H9 (cell line): ENCODE results near the gene SLC7A5. TPM values are rescaled to one million over a fixed set of nuclear protein-coding genes. Genes with fewer than 3 reads are reported as not detected.

Experiments
- DNase-seq: peaks from one replicate; pipeline ENCODE4 v3.0.0-alpha.2; 2017
- H2AFZ ChIP-seq: one replicate; pipeline ENCODE4 v1.6.1; 2013; ENCODE audit warnings: mild to moderate bottlenecking, low read length, control low read depth, moderate library complexity
- H2AK5ac ChIP-seq: 2 replicates; pipeline ENCODE4 v1.6.1; 2013; ENCODE audit warnings: low read length, control low read depth, mixed read lengths; ENCODE audit not compliant: insufficient read length
- H2BK120ac ChIP-seq: one replicate; pipeline ENCODE4 v1.6.1; 2013; ENCODE audit warnings: low read depth, mild to moderate bottlenecking, low read length, control low read depth, inconsistent platforms; ENCODE audit not compliant: poor library complexity, severe bottlenecking
- H2BK12ac ChIP-seq: 2 replicates; pipeline ENCODE4 v1.6.1; 2013; ENCODE audit warnings: low read length, control low read depth, mixed read lengths, low read depth; ENCODE audit not compliant: insufficient read length
- H2BK15ac ChIP-seq: 2 replicates; pipeline ENCODE4 v1.6.1; 2013; ENCODE audit warnings: low read depth, low read length, control low read depth
- H2BK20ac ChIP-seq: one replicate; pipeline ENCODE4 v1.6.1; 2013; ENCODE audit warnings: low read depth, mild to moderate bottlenecking, low read length, control low read depth, inconsistent platforms; ENCODE audit not compliant: poor library complexity, severe bottlenecking
- H2BK5ac ChIP-seq: 2 replicates; pipeline ENCODE4 v1.6.1; 2013; ENCODE audit warnings: low read length, control low read depth, mixed read lengths; ENCODE audit not compliant: insufficient read length
- H3K14ac ChIP-seq: 2 replicates; pipeline ENCODE4 v1.6.1; 2013; ENCODE audit warnings: low read length, control low read depth; ENCODE audit not compliant: insufficient read depth
- H3K18ac ChIP-seq: 2 replicates; pipeline ENCODE4 v1.6.1; 2013; ENCODE audit warnings: low read depth, mild to moderate bottlenecking, mixed read lengths, low read length, control low read depth; ENCODE audit not compliant: insufficient read length
- H3K23ac ChIP-seq: 2 replicates; pipeline ENCODE4 v1.6.1; 2013; ENCODE audit warnings: low read length, control low read depth, mixed read lengths, low read depth; ENCODE audit not compliant: insufficient read length
- H3K23me2 ChIP-seq: 2 replicates; pipeline ENCODE4 v1.6.1; 2013; ENCODE audit warnings: low read depth, mild to moderate bottlenecking, mixed read lengths, low read length, control low read depth; ENCODE audit not compliant: insufficient read length, poor library complexity, severe bottlenecking
- H3K27ac ChIP-seq: 2 replicates; pipeline ENCODE4 v1.5.1; 2013; ENCODE audit warnings: low read length, control low read depth, mixed read lengths, low read depth; ENCODE audit not compliant: insufficient read length
- H3K27me3 ChIP-seq: 2 replicates; pipeline ENCODE4 v1.6.1; 2013; ENCODE audit warnings: low read length, control low read depth, inconsistent platforms; ENCODE audit not compliant: insufficient read depth
- H3K4ac ChIP-seq: 2 replicates; pipeline ENCODE4 v1.6.1; 2013; ENCODE audit warnings: low read depth, mild to moderate bottlenecking, control low read depth, inconsistent platforms, low read length, moderate library complexity
- H3K4me1 ChIP-seq: 2 replicates; pipeline ENCODE4 v1.6.1; 2013; ENCODE audit warnings: low read length, control low read depth, inconsistent platforms; ENCODE audit not compliant: insufficient read depth
- H3K4me2 ChIP-seq: 2 replicates; pipeline ENCODE4 v1.6.1; 2013; ENCODE audit warnings: low read length, control low read depth, mixed read lengths; ENCODE audit not compliant: insufficient read length, insufficient read depth
- H3K56ac ChIP-seq: 2 replicates; pipeline ENCODE4 v1.6.1; 2013; ENCODE audit warnings: low read depth, mild to moderate bottlenecking, mixed read lengths, low read length, control low read depth; ENCODE audit not compliant: insufficient read length
- H3K79me1 ChIP-seq: 2 replicates; pipeline ENCODE4 v1.6.1; 2013; ENCODE audit warnings: low read depth, mild to moderate bottlenecking, moderate library complexity, low read length, control low read depth, inconsistent platforms; ENCODE audit not compliant: insufficient read depth, poor library complexity, severe bottlenecking
- H3K79me2 ChIP-seq: 2 replicates; pipeline ENCODE4 v1.6.1; 2013; ENCODE audit warnings: low read length, control low read depth, inconsistent platforms; ENCODE audit not compliant: insufficient read depth
- H3K9ac ChIP-seq: 2 replicates; pipeline ENCODE4 v1.6.1; 2013; ENCODE audit warnings: low read length, control low read depth, mixed read lengths; ENCODE audit not compliant: insufficient read length; ENCODE audit errors: extremely low read depth
- H3K9me3 ChIP-seq: one replicate; pipeline ENCODE4 v1.6.1; 2013; ENCODE audit warnings: low read depth, low read length, inconsistent platforms; ENCODE audit not compliant: control insufficient read depth
- H3T11ph ChIP-seq: one replicate; pipeline ENCODE4 v1.6.1; 2013; ENCODE audit warnings: mild to moderate bottlenecking, low read length, control low read depth, inconsistent platforms
- H4K20me1 ChIP-seq: one replicate; pipeline ENCODE4 v1.6.1; 2013; ENCODE audit not compliant: control insufficient read depth, insufficient read length, insufficient read depth
- H4K5ac ChIP-seq: 2 replicates; pipeline ENCODE4 v1.6.1; 2013; ENCODE audit warnings: low read depth, mild to moderate bottlenecking, mixed read lengths, low read length, control low read depth; ENCODE audit not compliant: insufficient read length
- H4K8ac ChIP-seq: replicated peaks from 2 replicates; pipeline ENCODE4 v1.6.1; 2013; ENCODE audit warnings: low read length, control low read depth, mixed read lengths, low read depth; ENCODE audit not compliant: insufficient read length
- H4K91ac ChIP-seq: 2 replicates; pipeline ENCODE4 v1.6.1; 2013; ENCODE audit warnings: low read depth, mild to moderate bottlenecking, moderate library complexity, mixed read lengths, low read length, control low read depth; ENCODE audit not compliant: insufficient read length
- H3K27ac Mint-ChIP-seq, 3 experiments: 2 replicates in 2 of 3; 3 replicates in 1 of 3; pipeline ENCODE4 v1.8.0; 2020 to 2021; ENCODE audit warnings: mixed read lengths in 3 of 3, mild to moderate bottlenecking in 1 of 3, moderate library complexity in 1 of 3
- H3K27me3 Mint-ChIP-seq: 2 replicates; pipeline ENCODE4 v1.8.0; 2021; ENCODE audit warnings: low read depth, mild to moderate bottlenecking, moderate library complexity, mixed read lengths
- H3K36me3 Mint-ChIP-seq, 3 experiments: 2 replicates in 2 of 3; 3 replicates in 1 of 3; pipeline ENCODE4 v1.8.0; 2020 to 2021; ENCODE audit warnings: low read depth in 3 of 3, mixed read lengths in 3 of 3; ENCODE audit not compliant: insufficient read depth in 1 of 3
- H3K4me1 Mint-ChIP-seq, 2 experiments: 2 replicates each; pipeline ENCODE4 v1.8.0; 2020; ENCODE audit warnings: mixed read lengths in 2 of 2
- H3K4me3 Mint-ChIP-seq, 2 experiments: 2 replicates in 1 of 2; 3 replicates in 1 of 2; pipeline ENCODE4 v1.8.0; 2020 to 2021; ENCODE audit warnings: mild to moderate bottlenecking in 2 of 2, mixed read lengths in 2 of 2, moderate library complexity in 1 of 2
- H3K9me3 Mint-ChIP-seq, 2 experiments: 2 replicates in 1 of 2; 3 replicates in 1 of 2; pipeline ENCODE4 v1.8.0; 2020; ENCODE audit warnings: mild to moderate bottlenecking in 2 of 2, mixed read lengths in 2 of 2, moderate library complexity in 1 of 2
- CTCF ChIP-seq: fragments of 200-600 bp; sonication (generic); conservative IDR thresholded peaks from 3 replicates; pipeline ENCODE4 v1.8.0; 2021; ENCODE audit warnings: antibody characterized with exemption, mild to moderate bottlenecking
- WGBS: extraction: QIAGEN DNeasy Blood & Tissue Kit; methylation state at CpG from one replicate; pipeline ENCODE4 v1.1.7; 2013; ENCODE audit warnings: missing lambda C conversion rate, low lambda C conversion rate, mixed read lengths; ENCODE audit not compliant: insufficient read length; ENCODE audit errors: extremely low coverage; 5-methylcytosine and 5-hydroxymethylcytosine counted together
- total RNA-seq: library from RNA; stranded (reverse); gene quantifications from 2 replicates; pipeline ENCODE4 v1.2.1, GENCODE V29; 2021

Gene SLC7A5
- total RNA-seq, 1 experiment from 2014 or later: 217 TPM

GRCh38 chr16:87806641-87807546, 62.4 kb downstream of the SLC7A5 start:
- H4K20me1 ChIP-seq: no peaks in the 10 kb centered on the region
- H3K27me3 ChIP-seq: no peaks in the 10 kb centered on the region
- H3T11ph ChIP-seq: no peak overlapping the region
- H2BK5ac ChIP-seq: no peak overlapping the region
- H3K9ac ChIP-seq: no peak overlapping the region
- no peak overlapping the region for H2BK15ac ChIP-seq
- H3K9me3 Mint-ChIP-seq: 0 out of 5 replicates have a peak, but pooled peaks cover 0 to 3% of the 10 kb centered on the region in 2 experiments
- no peak for TF ChIP-seq CTCF
- H3K79me2 ChIP-seq: no peaks in the 10 kb centered on the region
- no peaks in the 10 kb centered on the region for H3K23me2 ChIP-seq
- H3K4me1 Mint-ChIP-seq: peaks cover 9 to 16% of the 10 kb centered on the region in 2 experiments
- peaks cover 10% of the 10 kb centered on the region for H3K27me3 Mint-ChIP-seq
- no peak overlapping the region for H3K4me2 ChIP-seq
- no peak overlapping the region for H3K4ac ChIP-seq
- no peaks in the 10 kb centered on the region; a peak in 1 of 7 replicates for H3K36me3 Mint-ChIP-seq
- peak overlapping the region in 1 of 2 experiments; percentile 4; a peak in 1 of 5 replicates for H3K4me3 Mint-ChIP-seq
- H2AK5ac ChIP-seq: no peak overlapping the region
- H3K4me1 ChIP-seq: no peaks in the 10 kb centered on the region
- peak overlapping the region; percentile 79 for H3K18ac ChIP-seq
- H2BK20ac ChIP-seq: no peak overlapping the region
- H2AFZ ChIP-seq: no peak overlapping the region
- no peaks in the 10 kb centered on the region for H3K79me1 ChIP-seq
- no peak overlapping the region for H2BK120ac ChIP-seq
- H4K91ac ChIP-seq: no peak overlapping the region
- peak; percentile 49 for DNase-seq
- no peaks in the 10 kb centered on the region for H3K9me3 ChIP-seq
- peak overlapping the region in 2 of 3 experiments; percentile 89 to 91; a peak in 3 of 7 replicates for H3K27ac Mint-ChIP-seq
- H2BK12ac ChIP-seq: no peak overlapping the region
- H4K8ac ChIP-seq: no peak overlapping the region
- WGBS: no CpG with 5 or more reads among the region's 25 CpGs
- no peak overlapping the region for H3K56ac ChIP-seq
- H4K5ac ChIP-seq: no peak overlapping the region
- peak overlapping the region; percentile 69; the same call in 1 of the 2 replicates for H3K14ac ChIP-seq
- no peak overlapping the region for H3K27ac ChIP-seq
- no peak overlapping the region for H3K23ac ChIP-seq
